H1 (cell line): ENCODE data around the gene ERICH6. TPM values are rescaled to one million over a fixed set of nuclear protein-coding genes. Genes with fewer than 3 reads are reported as not detected.

Experiments used
- ASH2L ChIP-seq: fragments of 200-600, 300-600 bp; sonication (generic); IDR thresholded peaks from one replicate; pipeline ENCODE4 v1.7.1; 2017; ENCODE audit warnings: low read length
- CHD2 ChIP-seq: IDR thresholded peaks from 2 replicates; pipeline ENCODE4 v1.6.1; 2012; ENCODE audit warnings: low read length, improper control_type of control experiment
- CREB1 ChIP-seq: IDR thresholded peaks from 2 replicates; pipeline ENCODE4 v1.6.1; 2012; ENCODE audit warnings: inconsistent platforms
- E2F6 ChIP-seq: IDR thresholded peaks from 2 replicates; pipeline ENCODE4 v1.6.1; 2012; ENCODE audit warnings: inconsistent platforms
- GTF2F1 ChIP-seq: IDR thresholded peaks from 2 replicates; pipeline ENCODE4 v1.6.1; 2012; ENCODE audit warnings: low read depth, low read length, improper control_type of control experiment, borderline replicate concordance
- HDAC6 ChIP-seq: IDR thresholded peaks from one replicate; pipeline ENCODE4 v1.7.1; 2012; ENCODE audit warnings: low read depth, mild to moderate bottlenecking, inconsistent platforms, low read length, moderate library complexity
- KDM1A ChIP-seq: fragments of 200-600, 300-600 bp; sonication (generic); IDR thresholded peaks from 2 replicates; pipeline ENCODE4 v1.7.1; 2016; ENCODE audit warnings: mild to moderate bottlenecking, low read length, borderline replicate concordance
- KDM5A ChIP-seq: fragments of 200-600 bp; IDR thresholded peaks from 2 replicates; pipeline ENCODE4 v1.7.1; 2012; ENCODE audit warnings: mild to moderate bottlenecking, low read length, inconsistent platforms, mixed read lengths
- MAFK ChIP-seq: IDR thresholded peaks from 2 replicates; pipeline ENCODE4 v1.6.1; 2012; ENCODE audit warnings: low read depth, mild to moderate bottlenecking, improper control_type of control experiment, low read length
- NANOG ChIP-seq: IDR thresholded peaks from 2 replicates; pipeline ENCODE4 v1.6.1; 2011; ENCODE audit warnings: low read length, low read depth, mild to moderate bottlenecking, inconsistent platforms; ENCODE audit not compliant: insufficient read depth, poor library complexity, severe bottlenecking
- PHF8 ChIP-seq: fragments of 200-600 bp; sonication (generic); conservative IDR thresholded peaks from 2 replicates; pipeline ENCODE4 v1.7.1; 2012; ENCODE audit warnings: low read depth, mild to moderate bottlenecking, inconsistent platforms, low read length, moderate library complexity
- POLR2A ChIP-seq, 2 experiments: IDR thresholded peaks; 1 replicate in 1 of 2; 2 replicates in 1 of 2; pipeline ENCODE4 v1.6.1; 2011; ENCODE audit warnings: low read depth in 2 of 2, low read length in 2 of 2, mild to moderate bottlenecking in 2 of 2; ENCODE audit errors: control extremely low read depth in 1 of 2
- RBBP5 ChIP-seq: IDR thresholded peaks from 2 replicates; pipeline ENCODE4 v1.7.1; 2012; ENCODE audit warnings: low read depth, mild to moderate bottlenecking, inconsistent platforms, low read length, moderate library complexity, borderline replicate concordance
- SIRT6 ChIP-seq: IDR thresholded peaks from one replicate; pipeline ENCODE4 v1.7.1; 2012; ENCODE audit warnings: low read length, inconsistent platforms
- SP2 ChIP-seq: IDR thresholded peaks from 2 replicates; pipeline ENCODE4 v1.6.1; 2012; ENCODE audit warnings: mild to moderate bottlenecking, low read length, inconsistent platforms
- SUZ12 ChIP-seq: fragments of 200-600 bp; sonication (generic); IDR thresholded peaks from 2 replicates; pipeline ENCODE4 v1.6.1; 2012; ENCODE audit warnings: mild to moderate bottlenecking, inconsistent platforms, low read length, moderate library complexity, mixed read lengths
- ZNF274 ChIP-seq: IDR thresholded peaks from 2 replicates; pipeline ENCODE4 v1.7.0; 2012; ENCODE audit warnings: low read length, borderline replicate concordance; ENCODE audit errors: extremely low read depth
- polyA plus RNA-seq, 7 experiments: library from polyadenylated mRNA; depleted of rRNA in 3 of 7; stranded (reverse) in 5 of 7; unstranded in 2 of 7; fragments of >200 nt in 5 of 7; fragments of 200-250 nt in 2 of 7; gene quantifications; 1 replicate in 5 of 7; 2 replicates in 1 of 7; 4 replicates in 1 of 7; pipeline versions ENCODE4 v1.2.1 to v1.2.3, GENCODE V29; 2011 to 2013; ENCODE audit warnings: missing spikeins in 2 of 7, mixed read lengths in 2 of 7
- total RNA-seq: library from RNA; stranded (reverse); fragmentation: NEBNext Ultra II Directional; extraction: Animal tissue kit (Norgen Biotek cat#: 25700); gene quantifications from 2 replicates; pipeline ENCODE4 v1.2.1, GENCODE V29; 2021

ERICH6 gene
- total and polyA plus RNA-seq, 2 of the 8 experiments (the other 6 are each of a cell fraction or from before 2014, with no cell fraction given), result not detected

- no peak; the same call in 1 of the 2 replicates for TF ChIP-seq CREB1
- no peak for TF ChIP-seq SP2
- TF ChIP-seq HDAC6, result no peak
- no peak for TF ChIP-seq KDM1A
- no peak for TF ChIP-seq KDM5A
- no peak for TF ChIP-seq ZNF274
- no peak for TF ChIP-seq GTF2F1
- no peak for TF ChIP-seq SIRT6
- no peak for TF ChIP-seq PHF8
- TF ChIP-seq SUZ12, result no peak
- no peak for TF ChIP-seq MAFK
- no peak for TF ChIP-seq NANOG
- TF ChIP-seq POLR2A (IDR thresholded peaks at IDR 0.05; ENCODE audit: control extremely low read depth in 1 of 2, low read depth in 2 of 2, low read length in 2 of 2), result no peak; a peak in 1 of 3 replicates
- peak; percentile 15 for TF ChIP-seq ASH2L
- 0 out of 2 replicates have a peak, but pooled peaks have one; percentile 5 for TF ChIP-seq E2F6
- peak; percentile 86; the same call in 1 of the 2 replicates for TF ChIP-seq RBBP5
- no peak for TF ChIP-seq CHD2
Observed at GRCh38 chr3:150703299-150703755, 393 bp downstream of the ERICH6 start (continued).
